ENCODE data around the gene COL6A3.
"Not testable (repeated sequence)": the region's sequence is repeated elsewhere in the genome, so short reads cannot be mapped to it uniquely, and the experiment has no call there.

Gene COL6A3

DNA sequence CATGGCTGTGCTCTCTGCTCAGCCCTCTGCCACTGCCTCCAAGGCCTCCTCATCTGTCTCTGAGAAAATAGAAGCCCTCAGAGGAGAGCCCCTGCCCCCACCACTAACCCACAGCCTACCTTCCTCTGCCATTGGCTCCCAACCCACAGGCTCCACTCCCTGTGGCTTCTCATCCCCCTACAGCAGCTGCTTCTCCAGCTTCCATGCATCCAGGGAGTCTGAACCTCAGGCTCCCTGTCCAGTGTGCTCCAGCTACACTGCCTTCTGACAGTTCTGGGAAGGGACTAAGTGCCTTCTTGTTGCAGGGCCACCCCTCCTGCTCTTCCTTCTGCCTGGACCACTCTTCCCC is 29.3 kb downstream of the COL6A3 start:
- DNase-seq (ENCODE audit: low read depth in 3 of 3, low spot score in 1 of 3): no peak

DNA sequence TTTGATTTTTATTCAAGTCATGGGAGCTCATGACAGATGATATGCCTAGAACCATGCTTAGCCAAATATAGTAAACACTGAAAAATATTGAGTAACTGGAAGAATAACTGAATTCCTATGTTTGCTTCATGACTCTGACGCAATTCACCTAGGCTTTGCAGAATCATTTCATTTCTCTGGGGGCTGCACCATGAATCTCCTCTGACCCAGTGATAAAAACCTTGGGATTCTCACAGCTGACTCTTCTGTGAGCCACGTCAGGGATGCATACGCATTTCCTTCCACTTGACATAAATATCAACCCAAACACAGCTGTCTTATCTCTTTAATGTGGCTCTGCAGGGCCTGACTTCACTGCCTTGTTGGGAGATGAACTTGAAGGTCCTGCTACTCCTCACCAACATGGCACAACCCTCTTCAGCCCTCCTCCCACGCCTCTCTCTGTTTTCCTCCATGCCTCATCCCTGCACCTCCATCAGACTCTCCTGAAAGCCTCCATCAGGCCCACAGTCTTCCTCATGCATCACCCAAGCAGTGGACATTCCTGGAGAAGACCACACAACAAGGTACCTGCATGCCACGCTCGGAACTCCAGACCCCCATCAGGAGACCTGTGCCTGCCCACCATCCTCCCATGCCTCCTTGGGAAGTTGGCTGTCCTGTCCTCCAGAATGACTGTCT is 29.8 kb downstream of the COL6A3 start:
- no peak for DNase-seq (ENCODE audit: low read depth in 3 of 3, low spot score in 1 of 3)

DNA sequence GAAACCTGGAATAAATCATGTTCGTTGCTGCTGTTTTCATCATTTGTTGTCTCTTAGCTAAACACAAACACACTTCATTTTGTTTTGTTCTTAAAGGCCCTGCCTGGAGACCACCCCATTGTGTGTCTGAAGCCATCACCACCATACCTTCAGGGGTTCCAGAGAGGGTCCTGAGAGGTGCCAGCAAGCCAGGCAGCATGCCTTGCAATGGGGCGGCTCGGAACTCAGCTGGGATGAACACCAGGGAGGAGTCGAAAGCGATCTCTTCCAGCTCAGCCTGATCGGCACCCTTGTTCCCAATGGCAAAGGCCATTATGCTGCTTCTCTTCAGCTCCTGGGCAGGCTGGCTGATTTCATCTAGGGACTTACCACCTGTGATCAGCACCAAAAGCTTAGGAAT is 33.2 kb downstream of the COL6A3 start:
- no peak for DNase-seq (ENCODE audit: low read depth in 3 of 3, low spot score in 1 of 3)

- no peak for DNase-seq (ENCODE audit: low read depth in 3 of 3, low spot score in 1 of 3)
These were observed 34.3 kb downstream of the COL6A3 start for GRCh38 chr2:237379636-237380035.

DNA sequence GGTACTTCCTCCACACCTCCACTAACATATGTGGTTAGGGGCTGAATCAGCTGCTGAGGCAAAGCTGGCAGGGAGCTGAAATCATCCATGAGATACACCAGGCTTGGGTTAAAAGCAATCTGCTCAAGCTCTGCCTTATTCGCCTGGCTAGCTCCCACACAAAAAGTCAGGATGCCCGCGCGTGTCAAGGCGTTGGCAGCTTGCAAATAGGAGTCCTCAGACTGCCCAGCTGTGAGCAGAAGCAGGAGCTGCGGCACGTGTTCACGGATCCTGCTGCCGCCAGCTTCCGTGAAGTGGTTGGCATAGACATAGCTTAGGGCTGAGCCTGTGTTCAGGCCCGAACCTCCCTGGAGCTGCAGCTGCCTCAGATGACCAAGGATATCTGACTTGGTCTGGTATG is 35.3 kb downstream of the COL6A3 start:
- DNase-seq (ENCODE audit: low read depth in 3 of 3, low spot score in 1 of 3): no peak

DNA sequence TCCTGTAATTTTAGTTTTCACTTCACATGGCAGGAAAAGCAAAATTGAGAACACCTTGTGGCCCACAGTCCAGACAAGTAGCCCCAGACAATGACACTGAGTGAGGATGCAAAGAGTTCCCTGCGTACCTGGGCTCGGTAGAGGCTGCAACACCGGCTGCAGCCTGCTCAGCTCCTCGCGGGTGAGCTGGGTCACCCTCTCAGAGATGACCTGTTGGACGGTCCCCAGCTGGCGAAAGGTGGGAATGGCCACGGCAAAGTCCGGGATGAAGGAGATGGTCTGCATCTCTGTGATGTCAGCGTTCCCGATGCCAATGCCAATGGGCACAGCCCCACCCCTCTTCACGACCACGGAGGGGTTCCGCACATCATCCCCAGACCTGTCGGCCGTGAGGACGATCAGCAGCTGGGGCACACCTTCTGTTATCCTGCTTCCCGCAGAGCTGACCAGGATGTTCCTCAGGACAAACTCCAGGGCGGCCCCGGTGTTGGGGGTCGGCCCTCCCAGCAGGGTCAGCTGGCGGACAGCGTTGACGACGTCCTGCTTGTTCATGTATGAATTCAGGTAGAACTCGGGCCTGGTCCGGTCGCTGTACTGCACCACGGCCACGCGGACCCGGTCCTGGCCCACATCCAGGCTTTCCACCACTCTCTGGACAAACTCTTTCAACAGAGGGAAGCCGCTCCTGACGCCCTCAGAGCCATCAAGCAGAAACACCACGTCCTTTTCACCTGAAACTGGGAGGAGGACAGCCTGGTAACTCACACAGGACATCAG is 39.5 kb downstream of the COL6A3 start:
- DNase-seq (ENCODE audit: low read depth in 3 of 3, low spot score in 1 of 3): no peak

- no peak for DNase-seq (ENCODE audit: low read depth in 3 of 3, low spot score in 1 of 3)
These were observed 42.1 kb downstream of the COL6A3 start for GRCh38 chr2:237371856-237372255.

- DNase-seq (ENCODE audit: low read depth in 3 of 3, low spot score in 1 of 3): no peak
These were observed 48.3 kb downstream of the COL6A3 start for GRCh38 chr2:237365671-237366070.

GRCh38 chr2:237364655-237365054 is 49.3 kb downstream of the COL6A3 start:
- no peak for DNase-seq (ENCODE audit: low read depth in 3 of 3, low spot score in 1 of 3)

- DNase-seq (ENCODE audit: low read depth in 3 of 3, low spot score in 1 of 3): no peak
These were observed 52.6 kb downstream of the COL6A3 start for GRCh38 chr2:237361194-237362004.

DNA sequence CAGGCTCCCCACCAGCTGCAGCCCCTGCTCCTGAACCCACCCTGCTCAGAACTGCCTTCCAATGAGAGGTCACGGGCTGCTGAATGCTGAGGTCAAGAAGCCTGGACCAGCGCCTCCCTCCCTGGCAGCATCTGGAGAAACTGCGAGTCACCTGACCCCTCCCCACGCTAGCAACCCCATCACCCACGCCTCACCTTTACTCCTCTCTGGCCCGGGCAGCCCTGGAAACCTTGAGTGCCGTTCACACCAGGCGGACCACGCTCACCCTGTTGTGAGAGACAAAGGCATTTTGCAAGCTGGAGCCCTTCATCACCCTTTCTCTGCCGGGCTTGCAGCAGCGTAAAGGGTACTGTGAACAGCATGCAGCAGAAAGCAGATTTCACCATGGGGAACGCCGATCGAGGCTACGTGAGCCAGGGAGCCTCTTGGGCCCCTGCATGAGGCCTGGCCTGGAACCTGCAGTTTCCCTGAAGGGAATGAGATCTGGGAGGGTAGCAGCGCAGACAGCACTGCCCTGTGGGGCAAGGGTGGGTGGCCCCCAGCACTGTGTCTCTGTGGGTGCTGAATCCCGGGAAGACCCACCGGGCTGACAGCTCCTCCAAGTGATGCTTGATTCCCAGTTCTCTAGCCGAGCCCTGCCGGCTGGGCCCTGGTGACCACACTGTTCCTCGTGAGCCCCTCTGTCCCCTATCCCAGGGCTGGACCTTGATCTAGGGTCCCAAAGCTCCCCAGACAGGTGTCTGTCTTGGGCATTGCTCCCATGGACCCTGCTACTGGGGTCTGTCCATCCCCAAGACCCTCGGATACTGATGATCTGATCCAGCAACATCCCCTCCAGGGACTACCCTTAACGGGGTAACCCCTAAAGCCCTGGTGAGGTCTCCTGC is 53.8 kb downstream of the COL6A3 start:
- DNase-seq (ENCODE audit: low read depth in 3 of 3, low spot score in 1 of 3): no peak

DNA sequence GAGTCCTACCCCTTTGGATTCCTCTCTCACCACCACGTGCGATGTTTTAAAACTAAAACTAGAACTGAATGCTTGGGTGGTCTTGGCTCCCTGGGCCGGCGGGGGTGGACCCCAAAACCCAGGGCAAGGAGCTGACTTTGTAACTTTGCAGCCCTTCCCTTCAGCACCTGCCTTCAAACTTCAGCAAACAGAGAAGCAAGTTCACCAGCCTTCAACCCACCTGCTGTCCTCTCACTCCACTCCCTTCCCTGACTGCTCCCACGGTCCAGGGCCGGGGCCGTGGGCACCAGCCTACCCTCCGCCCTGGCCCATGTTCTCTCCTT is 54.5 kb downstream of the COL6A3 start:
- no peak for DNase-seq (ENCODE audit: low read depth in 3 of 3, low spot score in 1 of 3)

DNA sequence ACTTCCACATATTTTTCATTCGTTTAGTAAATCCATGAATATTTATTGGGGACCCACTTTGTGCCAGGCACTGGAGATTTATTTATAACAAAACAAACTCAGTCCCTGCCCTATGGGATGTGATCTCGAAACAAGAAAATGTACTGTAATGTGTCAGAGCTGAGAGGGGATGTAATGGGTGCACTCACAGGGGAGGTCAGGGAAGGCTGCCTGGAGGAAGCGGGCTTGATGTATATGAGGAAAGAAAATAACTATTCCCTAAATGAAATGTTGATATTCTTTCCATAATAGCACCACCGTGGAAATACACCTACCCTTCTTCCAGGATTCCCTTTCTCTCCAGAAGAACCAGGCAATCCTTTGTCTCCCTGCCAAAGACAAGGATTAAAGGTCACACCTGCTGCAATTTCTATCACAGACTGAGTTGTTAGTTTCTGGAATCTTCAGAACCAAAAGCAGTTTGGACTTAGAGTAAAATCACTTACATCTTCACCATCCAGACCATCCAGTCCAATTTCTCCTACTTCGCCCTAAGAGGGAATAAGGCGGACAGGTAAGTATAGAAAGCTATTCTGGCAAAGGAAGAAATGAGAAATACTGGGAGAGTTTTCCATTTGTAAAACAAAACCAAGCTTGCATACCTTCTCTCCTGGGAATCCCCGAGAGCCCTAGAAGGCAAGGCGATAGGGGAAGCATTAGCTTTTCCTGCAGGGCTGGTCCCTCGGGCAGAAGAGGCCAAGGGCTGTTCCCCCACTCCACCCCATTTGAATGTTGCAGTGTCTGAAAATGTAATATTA is 55.0 kb downstream of the COL6A3 start:
- DNase-seq (ENCODE audit: low read depth in 3 of 3, low spot score in 1 of 3): no peak

DNA sequence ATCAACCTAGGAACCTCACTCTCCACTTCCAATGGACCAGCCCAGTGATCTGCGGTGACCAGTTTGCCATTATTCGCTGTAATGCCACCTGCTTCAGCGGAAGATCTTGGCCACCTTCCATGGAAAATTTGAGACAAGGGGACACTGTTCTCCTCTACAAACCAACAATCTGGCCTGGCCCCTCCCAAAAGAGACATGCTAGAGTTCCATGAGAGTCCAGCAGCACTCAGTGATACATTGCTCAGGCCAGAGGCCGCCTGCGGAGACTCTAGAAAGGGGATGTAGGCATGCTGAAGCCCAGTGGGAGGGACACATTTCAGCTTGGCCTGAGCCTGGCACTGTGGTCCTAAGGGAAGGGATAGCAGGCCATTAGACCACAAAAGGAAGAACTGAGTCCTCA is 58.3 kb downstream of the COL6A3 start:
- DNase-seq (ENCODE audit: low read depth in 3 of 3, low spot score in 1 of 3): no peak

DNA sequence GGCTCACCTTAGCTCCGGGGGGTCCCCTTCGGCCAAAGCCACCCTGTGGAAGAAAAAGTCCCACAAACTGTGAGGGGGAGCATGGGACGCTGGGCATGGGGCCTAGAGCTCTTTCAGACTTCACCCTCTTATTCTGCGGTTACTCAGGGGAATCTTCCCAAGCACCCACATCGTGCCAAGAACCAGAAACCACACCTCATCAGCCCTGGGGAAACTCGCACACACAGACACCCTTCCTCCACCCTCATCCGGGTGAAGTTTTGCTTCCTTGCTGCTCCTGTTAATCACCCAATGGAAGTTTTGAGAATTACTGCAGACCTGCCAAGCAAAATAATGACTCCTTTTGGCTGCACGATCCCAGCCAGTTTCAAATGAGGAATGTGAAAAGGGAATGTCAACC is 59.1 kb downstream of the COL6A3 start:
- DNase-seq (ENCODE audit: low read depth in 3 of 3, low spot score in 1 of 3): no peak

DNA sequence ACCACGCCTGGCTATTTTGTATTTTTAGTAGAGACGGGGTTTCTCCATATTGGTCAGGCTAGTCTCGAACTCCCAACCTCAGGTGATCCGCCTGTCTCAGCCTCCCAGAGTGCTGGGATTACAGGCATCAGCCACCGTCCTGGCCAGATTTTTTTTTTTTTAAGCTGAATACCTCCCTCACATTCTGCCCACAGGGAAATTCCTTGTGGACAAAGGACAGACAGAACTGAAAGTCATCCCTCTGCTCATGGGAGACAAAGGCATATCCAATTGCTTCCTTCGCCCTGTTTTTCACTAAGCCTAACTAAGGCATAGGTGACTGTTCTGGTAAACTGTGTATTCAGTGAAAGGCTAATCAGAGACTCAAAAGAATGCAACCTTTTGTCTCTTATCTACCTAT is 59.8 kb downstream of the COL6A3 start:
- not testable (repeated sequence) for DNase-seq (ENCODE audit: low read depth in 3 of 3, low spot score in 1 of 3)

DNA sequence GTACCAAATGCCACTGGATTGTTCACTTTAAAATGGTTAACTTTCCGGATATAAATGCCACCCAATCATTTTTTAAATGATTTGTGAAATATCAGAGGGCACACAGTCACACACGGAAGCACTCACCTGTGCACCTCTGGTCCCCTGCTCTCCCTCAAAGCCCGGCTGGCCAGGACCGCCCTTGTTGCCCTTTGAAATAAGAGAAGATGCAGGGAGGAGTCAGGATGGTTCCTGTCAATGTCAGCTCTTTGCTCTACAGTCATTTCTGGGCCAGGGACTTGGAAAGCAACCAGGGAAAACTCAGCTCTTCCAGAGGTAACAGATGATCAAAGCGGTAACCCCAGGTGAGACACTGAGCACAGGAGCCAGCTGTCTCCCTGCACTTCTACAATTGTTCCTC is 60.7 kb downstream of the COL6A3 start:
- DNase-seq (ENCODE audit: low read depth in 3 of 3, low spot score in 1 of 3): no peak

DNA sequence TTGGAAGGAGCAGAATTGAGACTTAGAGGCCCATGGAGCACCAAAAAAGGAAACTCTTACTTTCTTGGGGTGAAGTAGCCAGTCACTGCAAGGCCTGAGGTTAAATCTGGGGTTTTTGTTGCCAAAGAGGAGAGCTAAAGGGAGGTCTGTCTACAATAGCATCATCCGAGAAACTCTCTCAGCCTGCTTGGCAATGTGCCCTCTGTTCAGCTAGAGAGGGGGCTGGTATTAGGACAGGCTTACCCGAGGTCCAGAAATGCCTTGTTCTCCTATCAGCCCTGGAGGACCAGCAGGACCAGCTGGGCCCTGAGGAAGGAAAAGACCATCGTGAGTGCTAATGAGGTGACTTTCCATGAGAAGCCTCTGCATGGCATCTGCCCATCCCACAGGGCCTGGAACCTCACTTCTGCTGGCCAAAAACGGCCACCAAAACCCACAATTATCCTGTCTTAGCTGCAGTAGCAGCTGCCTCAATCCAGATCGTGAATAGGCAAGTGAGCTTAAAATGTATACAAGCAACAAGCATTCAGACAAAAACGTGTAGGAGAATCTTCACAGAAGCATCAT is 61.6 kb downstream of the COL6A3 start:
- no peak for DNase-seq (ENCODE audit: low read depth in 3 of 3, low spot score in 1 of 3)

GRCh38 chr2:237351796-237352195 is 62.2 kb downstream of the COL6A3 start:
- no peak for DNase-seq (ENCODE audit: low read depth in 3 of 3, low spot score in 1 of 3)

DNA sequence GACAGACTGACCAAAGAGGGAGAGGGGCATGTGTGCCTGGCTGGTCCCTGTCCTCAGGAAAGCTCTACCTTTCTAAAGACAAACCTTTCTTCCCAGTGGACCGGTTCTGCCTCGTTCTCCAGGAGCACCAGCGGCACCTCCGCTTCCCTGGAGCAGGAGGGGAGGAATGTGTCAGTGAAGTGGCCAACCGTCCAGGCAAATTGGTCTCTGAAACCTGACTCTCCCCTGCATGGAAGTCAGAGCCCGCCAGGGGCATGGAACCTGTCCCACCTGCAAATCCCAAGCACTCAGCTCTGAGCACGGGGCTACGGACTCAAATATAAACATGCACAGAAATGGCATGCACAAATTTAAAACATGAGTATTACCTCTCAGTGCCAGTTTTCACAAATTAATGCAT is 62.9 kb downstream of the COL6A3 start:
- no peak for DNase-seq (ENCODE audit: low read depth in 3 of 3, low spot score in 1 of 3)
